ENCODE data around the gene ZNF497.
"Not testable (repeated sequence)": the region's sequence is repeated elsewhere in the genome, so short reads cannot be mapped to it uniquely, and the experiment has no call there.

The ZNF497 gene

GRCh38 chr19:58310685-58311084 is 51.9 kb downstream of the ZNF497 start:
- not testable (repeated sequence) for DNase-seq (ENCODE audit: low read depth in 2 of 2)

- no peak for DNase-seq (ENCODE audit: low read depth in 2 of 2)
These were observed 54.8 kb downstream of the ZNF497 start for GRCh38 chr19:58307736-58308135.

- DNase-seq (ENCODE audit: low read depth in 2 of 2), result no peak
These were observed 56.6 kb downstream of the ZNF497 start for GRCh38 chr19:58305932-58306323.

- peak; percentile 89 to 91 for DNase-seq (ENCODE audit: low read depth in 2 of 2)
These were observed 57.3 kb downstream of the ZNF497 start, which contains the start of gene ERVK3-1 for GRCh38 chr19:58305065-58305931. TSS of gene ERVK3-1 (plus strand) at chr19:58305377. CDS start at chr19:58312169, 6,792 bp downstream.

GRCh38 chr19:58304748-58305064 is 57.8 kb downstream of the ZNF497 start:
- DNase-seq (ENCODE audit: low read depth in 2 of 2), result no peak
